Measurements from ENCODE around the gene CEP68. TPM values are rescaled to one million over a fixed set of nuclear protein-coding genes. Genes with fewer than 3 reads are reported as not detected.

Gene CEP68
- total RNA-seq, 1 donor from 2014 or later, result 12.6 TPM

DNA sequence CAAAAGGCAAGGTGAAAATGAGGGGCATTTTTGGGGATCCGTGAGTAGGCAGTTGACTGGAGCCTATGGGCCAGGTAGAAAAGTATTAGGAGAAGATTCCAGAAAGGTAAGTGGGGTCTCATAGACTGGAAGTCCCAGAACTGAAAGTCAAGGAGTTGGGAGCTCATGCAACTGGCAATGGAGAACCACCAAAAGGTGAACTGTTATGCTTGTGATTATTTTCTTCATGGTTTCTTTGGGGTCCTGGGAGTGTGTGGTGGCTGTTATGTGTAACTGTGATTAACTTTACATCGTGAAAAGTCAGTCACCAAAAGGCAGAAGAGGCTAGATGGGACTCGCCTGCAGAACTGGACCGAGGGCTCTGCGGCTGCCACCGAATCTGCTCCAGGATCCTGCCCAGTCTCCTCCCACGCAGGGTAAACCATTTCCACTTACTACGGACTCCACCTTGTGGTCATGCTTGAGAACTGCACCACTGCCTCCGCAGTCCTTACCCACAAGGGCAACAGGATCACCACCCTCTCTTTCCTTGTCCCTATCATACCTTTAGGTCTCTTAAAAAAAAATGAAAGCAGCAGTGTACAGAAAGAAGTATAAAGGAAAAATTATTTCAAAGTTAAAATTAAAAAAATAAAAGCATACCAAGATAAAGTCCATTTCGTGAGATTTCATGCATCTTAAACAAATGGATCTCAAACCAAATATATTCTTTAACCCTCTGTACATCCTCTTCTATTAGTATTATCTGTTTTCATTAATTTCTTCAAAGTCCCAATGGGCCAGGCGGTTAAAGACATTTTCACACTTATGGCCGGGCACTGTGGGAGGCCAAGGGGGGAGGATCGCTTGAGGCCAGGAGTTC, 15.6 kb upstream of the CEP68 start:
- intact Hi-C loops (cut with DNase I), result loop anchor here (5.0 kb wide), 1 partner anchor 123 kb away; no protein-coding TSS in a partner anchor
- Histone ChIP-seq H3K27ac (no peak overlapping the region), H3K36me3 (no peaks in the 10 kb centered on the region), H3K4me3 (peak overlapping the region; percentile 27), H3K4me1 (no peaks in the 10 kb centered on the region), H3K9me3 (peaks cover 11% of the 10 kb centered on the region), H3K27me3 (ENCODE audit: low read depth) (no peaks in the 10 kb centered on the region)
- peak; percentile 97 for TF ChIP-seq CTCF (IDR thresholded peaks at IDR 0.05)
- ATAC-seq, result peak; percentile 97 to 98
- DNase-seq, result peak; percentile 86

DNA sequence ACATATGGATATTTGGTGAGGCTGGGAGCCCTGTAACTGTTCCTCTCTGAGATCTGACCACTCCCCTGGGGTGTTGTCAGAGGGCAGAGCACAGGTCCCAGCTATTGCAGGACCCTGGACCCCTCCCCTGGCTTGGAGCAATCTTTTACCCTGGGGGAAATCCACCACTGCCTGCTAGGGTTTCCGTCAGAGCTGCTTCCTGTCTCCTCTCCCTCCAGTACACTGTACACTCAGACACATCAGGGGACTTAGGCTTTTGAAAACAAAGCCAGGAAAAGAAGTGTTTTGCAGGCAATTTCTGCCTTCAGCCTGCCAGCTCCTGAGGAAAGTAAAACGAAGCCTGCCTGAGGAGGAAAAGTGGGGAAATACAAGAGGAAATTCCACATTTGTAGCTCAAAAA, 13.2 kb upstream of the CEP68 start:
- H3K27me3 ChIP-seq (ENCODE audit: low read depth), result no peaks in the 10 kb centered on the region
- DNase-seq, result no peak
- TF ChIP-seq CTCF (IDR thresholded peaks at IDR 0.05), result no peak
- no peak overlapping the region for H3K4me3 ChIP-seq
- H3K27ac ChIP-seq, result peak overlapping the region; percentile 15
- no peaks in the 10 kb centered on the region for H3K36me3 ChIP-seq
- intact Hi-C loops (cut with DNase I), result loop anchor here (5.0 kb wide), 1 partner anchor 126 kb away; no protein-coding TSS in a partner anchor
- no peak for ATAC-seq
- peaks cover 11% of the 10 kb centered on the region for H3K9me3 ChIP-seq
- no peaks in the 10 kb centered on the region for H3K4me1 ChIP-seq

GRCh38 chr2:65044097-65044735, 12.0 kb upstream of the CEP68 start:
- H3K9me3 ChIP-seq, result peaks cover 11% of the 10 kb centered on the region
- no peak for ATAC-seq
- intact Hi-C loops (cut with DNase I), result loop anchor here (5.0 kb wide), 1 partner anchor 127 kb away; no protein-coding TSS in a partner anchor
- H3K36me3 ChIP-seq, result no peaks in the 10 kb centered on the region
- H3K4me1 ChIP-seq, result no peaks in the 10 kb centered on the region
- TF ChIP-seq CTCF (IDR thresholded peaks at IDR 0.05), result no peak
- no peak for DNase-seq
- no peak overlapping the region for H3K4me3 ChIP-seq
- no peak overlapping the region for H3K27ac ChIP-seq
- H3K27me3 ChIP-seq (ENCODE audit: low read depth), result no peaks in the 10 kb centered on the region

GRCh38 chr2:65045651-65046050, 10.6 kb upstream of the CEP68 start:
- H3K27me3 ChIP-seq (ENCODE audit: low read depth), result no peaks in the 10 kb centered on the region
- H3K9me3 ChIP-seq, result peaks cover 11% of the 10 kb centered on the region
- H3K27ac ChIP-seq, result no peak overlapping the region
- DNase-seq (no peak), ATAC-seq (no peak)
- intact Hi-C loops (cut with DNase I), result no loop called here
- no peaks in the 10 kb centered on the region for H3K4me1 ChIP-seq
- no peak overlapping the region for H3K4me3 ChIP-seq
- TF ChIP-seq CTCF (IDR thresholded peaks at IDR 0.05), result no peak
- H3K36me3 ChIP-seq, result no peaks in the 10 kb centered on the region

DNA sequence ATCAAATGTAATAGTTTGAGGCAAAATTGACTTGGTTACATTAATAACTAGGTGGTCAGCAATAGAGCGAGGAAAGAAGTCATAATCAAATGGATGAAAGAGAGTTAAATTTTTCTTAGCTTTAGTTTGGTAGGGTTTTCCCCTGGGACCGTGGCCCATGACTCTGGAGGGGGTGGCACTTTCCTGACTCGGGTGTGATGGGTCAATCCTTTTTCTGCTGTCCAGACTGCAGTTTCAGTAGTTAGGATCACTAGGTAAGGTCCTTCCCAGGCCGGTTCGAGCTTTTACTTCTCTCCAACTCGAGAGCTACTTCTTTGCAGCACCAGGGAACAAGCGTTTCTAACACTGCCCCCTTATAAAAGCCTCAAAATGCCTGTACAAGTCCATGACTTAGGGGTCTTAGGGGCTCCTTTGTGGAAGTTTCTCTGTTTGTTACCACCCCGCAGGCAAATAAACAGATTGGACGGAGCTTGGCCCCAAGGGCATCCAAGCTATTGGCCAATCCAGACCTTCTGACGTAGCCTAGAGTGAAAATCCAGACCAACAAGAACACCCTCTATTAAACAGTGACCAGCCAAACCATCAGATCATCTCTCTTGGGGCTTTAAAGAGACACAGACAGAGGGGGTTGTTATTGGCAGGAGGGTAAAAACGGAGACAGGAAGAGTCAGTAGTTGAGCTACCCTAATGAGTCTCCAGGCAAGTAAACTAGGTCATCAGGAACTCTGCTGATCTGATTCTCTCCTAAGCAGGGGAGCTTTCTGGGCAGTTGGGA, 9.4 kb upstream of the CEP68 start:
- Histone ChIP-seq H3K4me3 (no peak overlapping the region), H3K9me3 (peaks cover 11% of the 10 kb centered on the region), H3K36me3 (no peaks in the 10 kb centered on the region), H3K27ac (no peak overlapping the region), H3K27me3 (ENCODE audit: low read depth) (no peaks in the 10 kb centered on the region), H3K4me1 (no peaks in the 10 kb centered on the region)
- ATAC-seq, result no peak
- no peak for TF ChIP-seq CTCF (IDR thresholded peaks at IDR 0.05)
- no peak for DNase-seq
- intact Hi-C loops (cut with DNase I), result no loop called here

All from lower lobe of right lung (tissue), 2 donors.